Measurements from ENCODE around the gene PERP. TPM values are rescaled to one million over a fixed set of nuclear protein-coding genes. Genes with fewer than 3 reads are reported as not detected.

The PERP gene
- total RNA-seq, 2 experiments from 2014 or later, result 4.6 to 4.7 TPM

DNA sequence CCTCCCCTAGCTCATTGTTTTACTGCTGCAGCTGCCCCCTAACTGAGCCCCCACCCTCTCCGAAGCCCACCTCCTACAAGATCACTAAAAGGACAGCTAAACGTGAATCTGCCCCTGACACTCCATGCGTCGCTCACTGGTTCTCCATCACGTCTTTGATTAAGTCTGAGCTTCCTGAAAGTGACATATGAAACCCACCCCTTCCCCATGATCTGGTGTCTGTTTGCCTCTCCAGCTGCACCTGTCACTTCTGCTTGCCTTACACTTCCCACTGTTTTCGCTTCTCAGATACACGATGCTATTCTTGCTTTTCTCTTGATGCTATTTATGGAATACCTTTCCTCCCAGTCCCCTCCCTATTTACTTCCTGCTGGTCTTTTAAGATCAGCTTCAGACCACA is 8.0 kb upstream of the PERP start:
- Mint-ChIP-seq H3K27ac (no peak overlapping the region), H3K4me1 (peaks cover 8% of the 10 kb centered on the region), H3K9me3 (no peaks in the 10 kb centered on the region), H3K27me3 (peaks cover 44% of the 10 kb centered on the region), H3K36me3 (ENCODE audit: low read depth) (no peaks in the 10 kb centered on the region), H3K4me3 (no peak overlapping the region)
- ChIA-PET POLR2A (interaction anchor here (0.6 kb wide), 1 partner anchor 343 kb away, joined by 3 read pairs; no protein-coding TSS in a partner anchor), CTCF (interaction anchor here (0.6 to 3.0 kb wide), 7 partner anchors 9 to 1014 kb away, joined by 3 to 19 read pairs (median 5); no protein-coding TSS in a partner anchor)
- no peak for DNase-seq

DNA sequence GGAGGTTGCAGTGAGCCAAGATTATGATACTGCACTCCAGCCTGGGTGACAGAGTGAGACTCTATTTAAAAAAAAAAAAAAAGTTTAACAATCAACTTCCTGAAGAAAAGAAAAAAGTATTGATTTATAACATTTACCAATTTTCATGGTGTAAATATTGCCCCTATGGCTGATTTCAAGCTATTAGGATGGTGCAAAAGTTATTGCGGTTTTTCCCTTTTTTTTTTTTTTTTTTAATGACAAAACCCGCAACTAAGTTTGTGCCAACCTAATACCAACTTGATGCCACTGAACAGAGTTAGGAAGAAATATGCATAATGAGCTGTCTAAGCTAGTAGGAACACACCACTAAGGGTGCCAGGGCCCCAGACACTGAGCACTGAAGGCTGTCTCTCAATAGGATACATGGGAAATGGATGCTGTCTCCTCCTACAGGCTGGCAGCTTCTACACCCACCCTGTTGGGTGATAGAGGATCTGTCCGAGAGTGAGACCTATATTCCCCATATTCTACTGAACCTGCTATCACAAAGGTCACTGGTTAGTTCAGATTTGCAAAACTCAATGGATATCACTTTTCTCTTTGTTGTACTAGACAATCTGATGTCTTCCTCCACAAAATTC is 6.5 kb upstream of the PERP start:
- Mint-ChIP-seq H3K4me3 (no peak overlapping the region), H3K9me3 (no peaks in the 10 kb centered on the region), H3K27me3 (peaks cover 42% of the 10 kb centered on the region), H3K4me1 (peaks cover 12% of the 10 kb centered on the region), H3K27ac (no peak overlapping the region), H3K36me3 (ENCODE audit: low read depth) (no peaks in the 10 kb centered on the region)
- ChIA-PET POLR2A (no interaction called here), CTCF (interaction anchor here (0.6 kb wide), 5 partner anchors 59 to 402 kb away, joined by 3 read pairs; no protein-coding TSS in a partner anchor)
- no peak for DNase-seq

DNA sequence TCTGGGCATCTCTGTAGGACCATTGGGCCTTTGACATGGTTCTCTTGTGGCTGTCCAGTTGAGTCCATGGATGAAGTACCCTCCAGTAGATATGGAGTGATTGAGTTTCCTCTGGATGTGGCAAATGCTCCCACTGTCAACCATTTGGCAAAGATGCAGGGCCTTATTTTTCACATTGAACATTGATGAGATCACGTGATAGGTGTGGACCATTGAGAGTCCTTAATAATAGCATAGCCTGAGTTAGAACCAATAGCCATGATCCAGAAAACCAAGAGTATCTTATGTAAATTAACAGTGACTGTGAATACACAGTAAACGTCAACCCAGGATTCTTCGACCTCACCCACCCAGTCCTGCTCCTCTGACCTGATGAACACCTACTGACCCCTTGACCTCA is 3.0 kb upstream of the PERP start:
- CTCF ChIA-PET, result no interaction called here
- Mint-ChIP-seq H3K4me3 (no peak overlapping the region), H3K27me3 (peaks cover 54% of the 10 kb centered on the region), H3K9me3 (no peaks in the 10 kb centered on the region), H3K36me3 (ENCODE audit: low read depth) (no peaks in the 10 kb centered on the region), H3K27ac (no peak overlapping the region), H3K4me1 (peaks cover 33% of the 10 kb centered on the region)
- POLR2A ChIA-PET, result no interaction called here
- DNase-seq, result no peak

DNA sequence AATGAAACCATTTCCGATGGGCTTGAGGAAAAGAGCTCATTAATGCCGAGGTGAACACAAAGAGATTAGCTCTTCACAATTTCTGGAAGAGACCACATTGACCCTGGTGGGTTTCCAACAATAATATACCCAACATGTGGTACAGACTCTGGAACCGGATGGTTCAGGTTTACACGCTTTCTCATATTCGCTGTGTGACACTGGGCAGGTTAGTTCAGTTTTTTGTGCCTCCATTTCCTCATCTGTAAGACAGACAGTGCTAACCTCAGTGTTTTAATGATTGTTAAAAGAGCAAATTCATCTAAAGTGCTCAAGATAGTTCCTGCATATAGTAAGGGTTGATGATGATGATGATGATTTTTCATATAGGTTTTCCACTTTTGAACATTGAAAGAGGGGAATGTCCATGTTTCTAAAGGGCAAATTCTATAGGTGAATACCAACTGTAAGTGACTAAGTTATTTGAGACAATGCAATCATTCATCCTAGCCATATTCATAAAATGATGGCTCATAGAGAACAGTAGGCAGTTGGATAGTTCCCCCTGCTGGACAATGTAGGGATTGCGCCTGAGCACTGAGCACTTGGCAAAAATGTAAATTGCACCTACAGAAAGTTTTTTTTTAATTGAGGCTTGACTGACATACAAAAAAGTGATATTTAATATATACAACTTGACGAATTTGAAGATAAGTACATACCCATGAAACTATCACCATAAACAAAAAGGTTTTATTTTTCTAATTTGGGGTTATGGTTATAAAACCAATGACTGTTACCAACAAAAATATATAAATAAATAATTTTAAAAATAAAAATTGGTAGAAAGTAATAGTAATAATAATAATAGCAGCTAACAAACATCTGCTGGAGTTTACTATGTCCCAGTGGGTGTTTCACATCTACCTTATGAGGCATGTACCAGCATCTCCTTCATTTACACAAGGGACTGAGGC is 2.1 kb upstream of the PERP start:
- H3K27ac Mint-ChIP-seq, result no peak overlapping the region
- CTCF ChIA-PET, result interaction anchor here (0.7 to 1.8 kb wide), 4 partner anchors 22 to 664 kb away, joined by 3 to 7 read pairs (median 6); partner anchors contain the start of gene CCDC28A
- H3K27me3 Mint-ChIP-seq, result peaks cover 50% of the 10 kb centered on the region
- POLR2A ChIA-PET, result no interaction called here
- peak; percentile 82 for DNase-seq
- no peaks in the 10 kb centered on the region for H3K36me3 Mint-ChIP-seq (ENCODE audit: low read depth)
- H3K4me3 Mint-ChIP-seq, result no peak overlapping the region
- no peaks in the 10 kb centered on the region for H3K9me3 Mint-ChIP-seq
- H3K4me1 Mint-ChIP-seq, result peaks cover 31% of the 10 kb centered on the region

DNA sequence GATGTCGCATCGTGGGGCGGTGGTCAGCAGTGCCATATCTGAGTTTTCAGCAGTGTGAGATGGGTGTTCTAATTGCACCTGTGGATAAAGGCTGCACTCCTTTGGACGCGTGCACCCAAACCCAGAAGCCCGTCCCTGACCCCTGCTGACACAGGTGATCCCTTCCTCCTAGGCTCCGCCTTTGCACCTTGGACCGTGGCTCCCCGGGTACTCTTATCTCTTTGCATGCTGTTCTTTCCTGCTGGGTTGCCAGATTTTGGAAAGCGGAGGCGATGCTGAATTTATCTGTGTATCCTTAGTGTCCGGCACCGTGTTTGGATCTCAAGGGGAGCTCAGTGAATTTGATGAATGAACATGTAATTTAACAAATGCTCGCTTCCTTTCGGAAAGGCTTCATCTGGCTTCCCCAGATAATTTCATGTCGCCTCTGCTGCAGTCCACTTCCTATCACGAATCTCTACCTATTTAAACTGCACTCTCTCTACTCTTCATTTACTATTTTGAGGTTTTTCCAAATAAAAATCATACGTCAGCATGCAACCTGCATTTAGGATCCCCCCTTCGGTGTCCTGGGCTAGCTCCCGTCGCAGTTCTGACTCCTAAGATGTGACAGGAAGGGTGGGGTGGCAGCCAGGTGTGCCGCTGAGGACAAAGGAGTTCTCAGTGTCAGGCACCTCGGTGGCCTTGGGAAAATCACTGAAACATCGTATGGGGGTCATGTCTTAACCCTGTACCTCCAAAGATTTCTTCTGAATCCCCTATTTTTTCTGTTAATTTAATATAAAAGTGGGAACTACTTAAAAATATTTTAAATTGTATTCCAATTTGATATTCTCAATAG is 753 bp upstream of the PERP start:
- Mint-ChIP-seq H3K4me1 (peaks cover 31% of the 10 kb centered on the region), H3K4me3 (peak overlapping the region; percentile 78), H3K27me3 (peaks cover 51% of the 10 kb centered on the region), H3K36me3 (ENCODE audit: low read depth) (no peaks in the 10 kb centered on the region), H3K27ac (peak overlapping the region; percentile 84), H3K9me3 (no peaks in the 10 kb centered on the region)
- ChIA-PET POLR2A (no interaction called here), CTCF (interaction anchor here (0.7 to 1.8 kb wide), 4 partner anchors 21 to 665 kb away, joined by 3 to 7 read pairs (median 6); partner anchors contain the start of gene CCDC28A)
- DNase-seq, result peak; percentile 15

DNA sequence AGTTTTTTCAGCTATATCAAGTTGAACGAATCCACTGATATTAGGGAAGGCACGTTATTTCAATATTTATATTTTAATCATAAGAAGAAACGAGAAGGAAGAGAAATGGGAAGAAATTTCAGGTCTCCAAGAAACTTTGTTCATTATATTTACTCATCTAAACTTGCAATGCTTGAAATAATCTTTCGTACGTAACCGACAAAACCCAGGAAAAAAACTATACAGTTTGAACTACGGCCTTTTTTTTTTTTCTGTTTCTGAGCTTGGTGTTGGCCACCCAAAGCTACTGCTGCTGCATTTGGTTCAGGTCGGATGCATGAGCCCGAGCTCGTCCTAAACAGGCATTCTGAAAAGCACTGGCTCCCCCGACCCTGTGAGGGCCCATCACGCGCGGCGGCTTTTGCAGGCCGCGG is 548 bp downstream of the PERP start:
- ChIA-PET CTCF (interaction anchor here (1.0 to 2.9 kb wide), 3 partner anchors 9 to 240 kb away, joined by 4 to 19 read pairs (median 5); partner anchors contain the start of gene TNFAIP3), POLR2A (no interaction called here)
- no peaks in the 10 kb centered on the region for H3K9me3 Mint-ChIP-seq
- H3K27ac Mint-ChIP-seq, result peak overlapping the region; percentile 88
- H3K4me3 Mint-ChIP-seq, result peak overlapping the region; percentile 78
- peaks cover 31% of the 10 kb centered on the region for H3K4me1 Mint-ChIP-seq
- no peaks in the 10 kb centered on the region for H3K36me3 Mint-ChIP-seq (ENCODE audit: low read depth)
- peaks cover 53% of the 10 kb centered on the region for H3K27me3 Mint-ChIP-seq
- DNase-seq, result no peak

DNA sequence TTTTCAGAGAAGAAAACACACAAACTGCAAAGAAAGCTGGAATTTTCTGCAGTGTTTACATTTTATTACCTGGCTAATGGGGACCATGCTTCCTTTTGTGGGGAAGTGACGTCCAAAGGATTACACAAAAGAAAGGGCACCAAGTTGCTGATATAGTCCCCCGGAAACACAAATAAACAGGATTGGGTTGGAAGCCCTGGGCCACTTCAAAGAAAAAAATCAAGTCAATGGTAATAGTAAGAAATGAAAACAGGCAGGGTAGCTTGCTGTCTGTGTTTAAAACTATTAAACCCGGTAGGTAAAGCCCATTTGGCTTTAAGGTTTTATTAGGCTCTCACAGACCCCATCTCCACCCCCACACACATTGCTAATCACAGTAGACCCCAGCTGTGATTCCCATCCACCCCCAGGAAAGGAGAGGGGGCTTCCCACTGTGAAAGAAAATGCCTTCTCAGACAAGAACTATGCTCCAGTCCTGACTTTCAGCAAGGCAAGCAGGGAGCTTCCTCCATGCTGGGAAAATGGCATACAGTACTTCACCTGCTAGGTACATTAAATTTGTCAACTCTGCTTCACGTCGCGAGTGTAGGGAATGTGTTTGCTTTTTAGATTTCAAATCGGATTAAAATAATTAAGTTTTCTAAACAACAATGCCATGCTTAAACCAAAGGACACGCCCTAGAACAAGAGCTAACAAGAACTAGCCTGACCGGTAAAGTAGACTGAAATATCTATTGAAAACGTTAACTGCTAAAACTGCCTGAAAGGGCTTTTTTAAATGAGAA is 1.1 kb downstream of the PERP start:
- H3K4me3 Mint-ChIP-seq, result peak overlapping the region; percentile 78
- ChIA-PET POLR2A (no interaction called here), CTCF (interaction anchor here (1.0 to 2.9 kb wide), 3 partner anchors 10 to 239 kb away, joined by 4 to 19 read pairs (median 5); partner anchors contain the start of gene TNFAIP3)
- H3K36me3 Mint-ChIP-seq (ENCODE audit: low read depth), result no peaks in the 10 kb centered on the region
- H3K27ac Mint-ChIP-seq, result peak overlapping the region; percentile 88
- peaks cover 47% of the 10 kb centered on the region for H3K27me3 Mint-ChIP-seq
- no peak for DNase-seq
- H3K9me3 Mint-ChIP-seq, result no peaks in the 10 kb centered on the region
- peaks cover 31% of the 10 kb centered on the region for H3K4me1 Mint-ChIP-seq

DNA sequence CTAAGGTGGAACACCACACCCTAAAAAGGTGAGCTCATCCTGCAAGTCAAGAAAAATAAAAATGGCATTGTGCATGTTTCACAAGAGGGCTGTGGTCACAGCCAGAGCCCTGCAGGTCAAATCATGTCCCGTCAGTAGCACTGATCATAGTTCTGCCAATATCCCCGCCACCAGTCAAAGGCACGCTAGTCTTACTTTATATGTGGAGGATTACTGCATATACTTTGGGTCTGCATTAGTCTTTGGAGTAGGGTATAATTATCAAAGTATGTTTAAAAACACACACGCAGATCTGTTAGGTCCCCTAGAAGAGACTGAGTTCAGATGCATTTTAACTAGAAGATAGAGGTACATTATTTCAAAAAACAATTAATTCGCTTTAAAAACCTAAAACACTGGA is 1.8 kb downstream of the PERP start:
- Mint-ChIP-seq H3K9me3 (no peaks in the 10 kb centered on the region), H3K36me3 (ENCODE audit: low read depth) (no peaks in the 10 kb centered on the region), H3K27me3 (peaks cover 43% of the 10 kb centered on the region), H3K4me3 (no peak overlapping the region), H3K4me1 (peaks cover 31% of the 10 kb centered on the region), H3K27ac (no peak overlapping the region)
- no peak for DNase-seq
- ChIA-PET POLR2A (no interaction called here), CTCF (interaction anchor here (0.6 to 2.9 kb wide), 5 partner anchors 10 to 127 kb away, joined by 3 to 19 read pairs (median 3); no protein-coding TSS in a partner anchor)

DNA sequence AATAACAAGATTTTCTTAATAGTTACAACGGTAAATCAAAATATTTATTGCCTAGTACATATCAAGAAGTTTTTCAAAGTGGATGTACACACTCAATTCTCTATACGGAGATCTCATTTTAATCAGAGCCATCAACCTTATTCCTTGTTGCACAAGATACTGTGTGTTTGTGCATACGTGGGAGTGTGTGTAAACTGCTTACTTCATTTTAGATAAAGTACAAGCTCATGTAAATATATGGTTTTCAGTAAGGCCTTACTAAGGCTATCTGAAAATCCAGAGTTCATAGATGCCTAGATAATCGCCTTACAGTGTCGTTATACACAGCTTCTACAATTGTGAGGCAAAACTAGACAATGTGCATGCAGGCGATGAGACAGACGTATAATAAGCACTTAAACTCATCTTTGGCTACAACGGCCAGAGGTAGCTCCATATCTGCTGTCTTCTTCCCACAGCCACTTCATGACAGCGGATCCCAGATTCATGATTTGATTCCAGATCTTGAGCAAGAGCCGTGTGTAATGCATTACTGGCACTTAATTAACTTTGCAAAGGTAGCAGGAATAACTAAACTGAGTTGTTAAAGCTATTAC is 2.5 kb downstream of the PERP start:
- no peaks in the 10 kb centered on the region for H3K36me3 Mint-ChIP-seq (ENCODE audit: low read depth)
- no peak overlapping the region for H3K4me3 Mint-ChIP-seq
- H3K27ac Mint-ChIP-seq, result no peak overlapping the region
- ChIA-PET POLR2A (no interaction called here), CTCF (interaction anchor here (0.6 to 2.9 kb wide), 6 partner anchors 11 to 126 kb away, joined by 3 to 19 read pairs (median 4); no protein-coding TSS in a partner anchor)
- H3K9me3 Mint-ChIP-seq, result no peaks in the 10 kb centered on the region
- peaks cover 41% of the 10 kb centered on the region for H3K27me3 Mint-ChIP-seq
- no peak for DNase-seq
- peaks cover 31% of the 10 kb centered on the region for H3K4me1 Mint-ChIP-seq

DNA sequence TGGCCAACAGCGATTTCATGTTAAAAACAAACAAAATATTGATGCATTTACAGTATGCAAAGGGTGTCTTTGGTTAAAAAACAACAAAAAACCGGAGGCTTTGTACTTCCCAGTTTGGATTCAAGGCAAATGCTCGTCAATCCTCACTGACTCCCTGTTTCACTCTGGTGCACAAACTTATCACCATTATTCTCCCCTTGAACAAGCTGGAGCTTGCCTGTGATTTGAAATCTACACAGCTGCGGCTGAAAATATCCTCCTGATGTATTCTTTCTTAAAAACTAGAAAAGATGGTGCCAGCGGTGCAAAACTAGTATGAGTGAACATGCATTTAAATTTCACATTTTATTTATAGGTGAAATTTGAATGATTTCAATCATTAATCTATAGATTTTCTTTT is 3.3 kb downstream of the PERP start:
- POLR2A ChIA-PET, result no interaction called here
- Mint-ChIP-seq H3K4me1 (peaks cover 27% of the 10 kb centered on the region), H3K4me3 (no peak overlapping the region), H3K36me3 (ENCODE audit: low read depth) (no peaks in the 10 kb centered on the region), H3K27me3 (peaks cover 36% of the 10 kb centered on the region), H3K27ac (no peak overlapping the region), H3K9me3 (no peaks in the 10 kb centered on the region)
- CTCF ChIA-PET, result interaction anchor here (1.0 to 1.3 kb wide), 2 partner anchors 14 to 125 kb away, joined by 3 to 4 read pairs; no protein-coding TSS in a partner anchor
- no peak for DNase-seq

DNA sequence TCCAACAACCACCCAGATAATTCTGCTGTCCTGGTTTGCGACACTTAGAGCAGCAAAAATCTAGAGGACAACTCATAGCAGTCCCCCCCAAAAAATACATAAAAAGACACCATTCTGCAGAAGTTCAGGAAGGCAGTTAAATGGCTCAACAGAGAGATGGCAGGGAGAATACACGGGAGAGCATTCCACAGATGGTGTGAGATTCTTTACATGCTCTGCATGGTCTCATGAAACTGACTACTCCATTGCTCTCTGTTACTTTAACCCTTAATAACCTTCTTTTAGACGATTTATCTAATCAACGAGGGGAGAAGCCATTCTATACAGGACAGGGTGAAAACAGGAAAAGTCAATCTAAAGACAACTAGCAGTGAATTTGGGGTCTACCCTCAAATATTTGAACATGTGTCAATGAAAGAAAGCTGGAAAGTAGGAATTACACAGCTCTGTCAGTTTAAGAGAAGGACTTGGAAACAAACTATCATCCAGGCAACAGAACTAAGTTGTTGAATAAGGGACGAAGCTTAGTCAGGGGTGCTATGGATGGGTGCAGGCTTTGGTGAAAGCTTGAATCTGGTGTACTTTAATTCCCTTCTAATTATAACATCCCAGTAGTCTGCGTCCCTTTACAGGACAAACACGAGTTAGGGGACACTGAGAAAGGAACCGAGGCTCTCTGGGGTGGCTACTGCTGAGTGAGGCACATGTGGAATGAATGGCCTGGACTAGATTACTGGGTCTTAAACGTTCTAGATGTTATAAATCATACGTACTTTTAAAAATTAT is 5.1 kb downstream of the PERP start:
- CTCF ChIA-PET, result no interaction called here
- Mint-ChIP-seq H3K9me3 (no peaks in the 10 kb centered on the region), H3K36me3 (ENCODE audit: low read depth) (no peaks in the 10 kb centered on the region), H3K27me3 (peaks cover 33% of the 10 kb centered on the region), H3K4me3 (no peak overlapping the region), H3K4me1 (peaks cover 18% of the 10 kb centered on the region), H3K27ac (no peak overlapping the region)
- no peak for DNase-seq
- POLR2A ChIA-PET, result no interaction called here
